PFSK-1 (cell line): ENCODE measurements around the gene PPM1A.

Source experiments
- FOXP2 ChIP-seq: optimal IDR thresholded peaks from 2 replicates; pipeline ENCODE3; 2011; ENCODE audit warnings: borderline replicate concordance, control low read depth, inconsistent platforms; ENCODE audit not compliant: insufficient read depth; ENCODE audit errors: extremely low read length, extremely low read depth
- POLR2AphosphoS5 ChIP-seq: IDR thresholded peaks from 2 replicates; pipeline ENCODE4 v1.6.1; 2012; ENCODE audit warnings: low read depth, mild to moderate bottlenecking, control low read depth, low read length, moderate library complexity
- REST ChIP-seq, 2 experiments: IDR thresholded peaks; 2 replicates each; pipeline versions ENCODE4 v1.6.1 to v1.8.0; 2011 to 2012; ENCODE audit warnings: low read depth in 2 of 2, low read length in 2 of 2, control low read depth in 1 of 2, inconsistent platforms in 1 of 2, mild to moderate bottlenecking in 1 of 2, moderate library complexity in 1 of 2; ENCODE audit not compliant: insufficient read depth in 1 of 2
- SIN3A ChIP-seq: IDR thresholded peaks from 2 replicates; pipeline ENCODE4 v1.6.1; 2012; ENCODE audit warnings: mild to moderate bottlenecking, low read length, moderate library complexity, borderline replicate concordance; ENCODE audit not compliant: insufficient read depth
- TAF1 ChIP-seq: IDR thresholded peaks from 2 replicates; pipeline ENCODE4 v1.6.1; 2012; ENCODE audit warnings: low read length, control low read depth, borderline replicate concordance; ENCODE audit not compliant: insufficient read depth

Gene PPM1A

GRCh38 chr14:60294411-60295069 is 45.5 kb downstream of the PPM1A start:
- TF ChIP-seq FOXP2 (no peak), SIN3A (no peak), POLR2AphosphoS5 (no peak), REST (IDR thresholded peaks at IDR 0.05; ENCODE audit: insufficient read depth in 1 of 2, low read depth in 2 of 2, low read length in 2 of 2) (no peak), TAF1 (no peak)

- no peak for TF ChIP-seq POLR2AphosphoS5
- TF ChIP-seq REST (IDR thresholded peaks at IDR 0.05; ENCODE audit: insufficient read depth in 1 of 2, low read depth in 2 of 2, low read length in 2 of 2) = no peak
- TF ChIP-seq SIN3A = no peak
These were observed 51.0 kb downstream of the PPM1A start for GRCh38 chr14:60300019-60300418.

DNA sequence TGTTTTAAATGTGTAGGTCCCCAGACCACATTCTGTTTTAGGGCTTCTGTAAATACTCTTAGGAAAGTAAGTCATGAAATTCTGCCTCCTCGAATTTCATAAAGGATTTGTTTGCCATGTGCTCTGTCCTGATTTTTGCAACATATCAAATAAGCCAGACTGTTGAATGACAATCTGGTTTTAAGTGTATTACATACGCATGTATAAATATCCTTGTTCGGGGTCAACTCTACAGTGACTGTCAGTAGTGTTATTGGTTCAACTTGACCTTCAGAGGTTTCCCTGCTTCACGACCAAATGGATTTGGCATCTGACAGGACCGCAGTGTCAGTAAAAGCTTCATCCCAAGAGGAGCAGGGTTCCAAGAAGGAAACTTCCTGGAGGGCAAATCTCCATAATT is 52.7 kb downstream of the PPM1A start:
- TF ChIP-seq REST (IDR thresholded peaks at IDR 0.05; ENCODE audit: insufficient read depth in 1 of 2, low read depth in 2 of 2, low read length in 2 of 2) (no peak), POLR2AphosphoS5 (no peak), SIN3A (no peak), TAF1 (no peak), FOXP2 (no peak)

GRCh38 chr14:60302663-60303062 is 53.6 kb downstream of the PPM1A start:
- TF ChIP-seq REST (IDR thresholded peaks at IDR 0.05; ENCODE audit: insufficient read depth in 1 of 2, low read depth in 2 of 2, low read length in 2 of 2) (no peak), TAF1 (no peak), FOXP2 (no peak), POLR2AphosphoS5 (no peak), SIN3A (no peak)

- TF ChIP-seq SIN3A (no peak), POLR2AphosphoS5 (no peak), FOXP2 (no peak), REST (IDR thresholded peaks at IDR 0.05; ENCODE audit: insufficient read depth in 1 of 2, low read depth in 2 of 2, low read length in 2 of 2) (no peak), TAF1 (no peak)
These were observed 54.7 kb downstream of the PPM1A start for GRCh38 chr14:60303745-60304144.
